Epithelial cell of prostate (primary cell): ENCODE results near the gene CABYR.

Source experiments
- DNase-seq: peaks from one replicate; pipeline ENCODE4 v3.0.0-alpha.2; 2011; ENCODE audit warnings: low read depth, low spot score
- H3K27ac ChIP-seq: fragments of 450-650 bp; 2 replicates; pipeline ENCODE4 v1.5.1; 2017; ENCODE audit warnings: mild to moderate bottlenecking

Gene CABYR

GRCh38 chr18:24138789-24139616 is at the start of gene CABYR:
TSS of gene CABYR (plus strand) at chr18:24139062. CDS start at chr18:24143115, 4,053 bp downstream.
- peak; percentile 48 for DNase-seq
- H3K27ac ChIP-seq, result peak within 1 kb of the TSS; percentile 41

- DNase-seq, result no peak
- no peak overlapping the region for H3K27ac ChIP-seq
Measured at GRCh38 chr18:24089076-24089475, 49.8 kb upstream of the CABYR start.

GRCh38 chr18:24089515-24090337 is 49.1 kb upstream of the CABYR start:
- no peak overlapping the region for H3K27ac ChIP-seq
- no peak for DNase-seq

- no peak overlapping the region for H3K27ac ChIP-seq
- DNase-seq, result no peak
Measured at GRCh38 chr18:24090876-24091275, 48.0 kb upstream of the CABYR start.

- no peak overlapping the region for H3K27ac ChIP-seq
- DNase-seq, result no peak
Measured at GRCh38 chr18:24094561-24094960, 44.3 kb upstream of the CABYR start.

- H3K27ac ChIP-seq, result no peak overlapping the region
- DNase-seq, result no peak
Measured at GRCh38 chr18:24095976-24096375, 42.9 kb upstream of the CABYR start.

- DNase-seq, result no peak
Measured at GRCh38 chr18:24103320-24104021, 35.4 kb upstream of the CABYR start.

GRCh38 chr18:24104486-24104885 is 34.4 kb upstream of the CABYR start:
- no peak for DNase-seq
- H3K27ac ChIP-seq, result no peak overlapping the region

More at GRCh38 chr18:24103320-24104021, 35.4 kb upstream of the CABYR start:
- no peak overlapping the region for H3K27ac ChIP-seq

GRCh38 chr18:24108641-24109040 is 30.2 kb upstream of the CABYR start:
- no peak for DNase-seq

GRCh38 chr18:24111936-24112335 is 26.9 kb upstream of the CABYR start:
- no peak overlapping the region for H3K27ac ChIP-seq
- DNase-seq, result no peak

More at GRCh38 chr18:24108641-24109040, 30.2 kb upstream of the CABYR start:
- H3K27ac ChIP-seq, result no peak overlapping the region

- no peak for DNase-seq
- H3K27ac ChIP-seq, result no peak overlapping the region
Measured at GRCh38 chr18:24112464-24112863, 26.4 kb upstream of the CABYR start.

- H3K27ac ChIP-seq, result no peak overlapping the region
- DNase-seq, result peak; percentile 40
Measured at GRCh38 chr18:24112874-24113615, 25.8 kb upstream of the CABYR start.

- no peak overlapping the region for H3K27ac ChIP-seq
- no peak for DNase-seq
Measured at GRCh38 chr18:24114924-24115549, 23.8 kb upstream of the CABYR start.

GRCh38 chr18:24115628-24116027 is 23.2 kb upstream of the CABYR start:
- no peak overlapping the region for H3K27ac ChIP-seq
- no peak for DNase-seq

- no peak overlapping the region for H3K27ac ChIP-seq
- peak; percentile 31 for DNase-seq
Measured at GRCh38 chr18:24118750-24119577, 19.9 kb upstream of the CABYR start.

- no peak for DNase-seq
- H3K27ac ChIP-seq, result no peak overlapping the region
Measured at GRCh38 chr18:24120676-24121075, 18.2 kb upstream of the CABYR start.

- no peak for DNase-seq
- no peak overlapping the region for H3K27ac ChIP-seq
Measured at GRCh38 chr18:24121625-24122024, 17.2 kb upstream of the CABYR start.

- no peak overlapping the region for H3K27ac ChIP-seq
- DNase-seq, result no peak
Measured at GRCh38 chr18:24126155-24126961, 12.5 kb upstream of the CABYR start.
